ENCODE results near the gene CCDC137.
"Not testable (repeated sequence)": the region's sequence is repeated elsewhere in the genome, so short reads cannot be mapped to it uniquely, and the experiment has no call there.

CCDC137 gene, protein sequence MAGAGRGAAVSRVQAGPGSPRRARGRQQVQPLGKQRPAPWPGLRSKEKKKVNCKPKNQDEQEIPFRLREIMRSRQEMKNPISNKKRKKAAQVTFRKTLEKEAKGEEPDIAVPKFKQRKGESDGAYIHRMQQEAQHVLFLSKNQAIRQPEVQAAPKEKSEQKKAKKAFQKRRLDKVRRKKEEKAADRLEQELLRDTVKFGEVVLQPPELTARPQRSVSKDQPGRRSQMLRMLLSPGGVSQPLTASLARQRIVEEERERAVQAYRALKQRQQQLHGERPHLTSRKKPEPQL

DNA sequence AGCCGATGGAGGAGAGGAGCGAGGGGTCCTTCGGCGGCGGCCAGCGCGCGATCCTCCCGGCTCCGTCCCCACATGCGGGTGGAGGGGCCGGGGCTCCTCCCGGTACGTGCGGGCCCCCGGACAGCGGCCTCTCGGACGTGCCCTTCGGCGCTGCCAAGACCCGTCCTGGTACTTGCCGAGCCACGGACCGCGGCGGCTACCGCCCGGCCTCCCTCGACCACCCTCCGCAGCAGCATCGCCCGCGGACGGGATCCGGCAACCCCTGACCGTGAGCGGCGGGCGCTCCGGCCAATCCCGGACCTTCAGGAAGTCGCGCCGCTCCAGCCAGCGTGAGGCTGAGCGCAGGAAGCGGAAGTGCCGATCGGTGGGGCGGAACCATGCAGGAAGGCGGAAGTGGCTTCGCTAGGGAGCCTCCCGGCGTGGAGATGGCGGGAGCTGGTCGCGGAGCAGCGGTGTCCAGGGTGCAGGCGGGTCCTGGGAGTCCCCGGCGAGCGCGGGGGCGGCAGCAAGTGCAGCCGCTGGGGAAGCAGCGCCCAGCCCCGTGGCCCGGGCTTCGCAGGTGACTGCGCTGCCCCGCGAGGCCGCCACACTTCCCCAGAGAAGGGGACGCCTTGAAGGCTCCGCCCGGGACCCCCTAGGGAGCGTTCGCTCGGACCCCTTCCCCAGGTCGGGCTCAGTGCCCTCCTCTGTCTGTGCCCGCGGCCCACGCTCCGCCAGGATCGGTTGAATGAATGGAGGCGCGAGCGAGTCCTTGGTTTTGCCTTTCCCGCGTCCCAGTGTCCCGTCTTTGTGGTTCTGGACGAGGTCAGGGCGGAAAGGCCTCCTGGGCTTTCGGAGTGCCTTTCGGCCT, at the start of gene CCDC137, which contains the start of gene OXLD1:
Gene CCDC137, plus strand, starts transcription at position 396 of the 850 bp plus-strand sequence. Its CDS starts 30 bp downstream, at position 426.
Gene OXLD1, minus strand, starts transcription at position 264 of the 850 bp plus-strand sequence. Its CDS starts 28 bp downstream, at position 236.
- DNase-seq (ENCODE audit: low read depth in 2 of 2), result peak; percentile 87 to 90

- DNase-seq (ENCODE audit: low read depth in 2 of 2), result no peak
Observed at GRCh38 chr17:81616877-81617276, 49.7 kb upstream of the CCDC137 start.

DNA sequence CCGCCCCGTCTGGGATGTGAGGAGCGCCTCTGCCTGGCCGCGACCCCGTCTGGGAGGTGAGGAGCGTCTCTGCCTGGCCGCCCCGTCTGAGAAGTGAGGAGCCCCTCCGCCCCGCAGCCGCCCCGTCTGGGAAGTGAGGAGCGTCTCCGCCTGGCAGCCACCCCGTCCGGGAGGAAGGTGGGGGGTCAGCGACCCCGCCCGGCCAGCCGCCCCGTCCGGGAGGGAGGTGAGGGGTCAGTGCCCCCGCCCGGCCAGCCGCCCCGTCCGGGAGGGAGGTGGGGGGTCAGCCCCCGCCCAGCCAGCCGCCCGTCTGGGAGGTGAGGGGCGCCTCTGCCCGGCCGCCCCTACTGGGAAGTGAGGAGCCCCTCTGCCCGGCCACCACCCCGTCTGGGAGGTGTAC, 48.2 kb upstream of the CCDC137 start:
- not testable (repeated sequence) for DNase-seq (ENCODE audit: low read depth in 2 of 2)

- DNase-seq (ENCODE audit: low read depth in 2 of 2), result no peak
Observed at GRCh38 chr17:81621494-81622130, 44.9 kb upstream of the CCDC137 start.

DNA sequence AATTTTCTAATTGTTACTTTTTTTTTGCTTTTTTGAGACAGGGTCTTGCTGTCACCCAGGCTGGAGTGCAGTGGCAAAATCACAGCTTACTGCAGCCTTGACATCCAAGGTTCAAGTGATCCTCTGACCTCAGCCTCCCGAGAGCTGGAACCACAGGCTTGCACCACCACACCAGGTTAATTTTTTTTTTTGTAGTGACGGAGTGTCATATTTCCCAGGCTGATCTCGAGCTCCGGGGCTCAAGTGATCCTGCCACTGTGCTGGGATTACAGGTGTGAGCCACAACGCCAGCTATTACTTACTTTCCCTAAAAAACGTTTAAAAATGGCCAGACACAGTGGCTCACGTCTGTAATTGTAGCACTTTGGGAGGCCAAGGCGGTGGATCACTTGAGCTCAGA, 36.3 kb upstream of the CCDC137 start:
- no peak for DNase-seq (ENCODE audit: low read depth in 2 of 2)

GRCh38 chr17:81631482-81631881, 35.1 kb upstream of the CCDC137 start:
- DNase-seq (ENCODE audit: low read depth in 2 of 2), result no peak

GRCh38 chr17:81635431-81635830, 31.1 kb upstream of the CCDC137 start:
- DNase-seq (ENCODE audit: low read depth in 2 of 2), result no peak

DNA sequence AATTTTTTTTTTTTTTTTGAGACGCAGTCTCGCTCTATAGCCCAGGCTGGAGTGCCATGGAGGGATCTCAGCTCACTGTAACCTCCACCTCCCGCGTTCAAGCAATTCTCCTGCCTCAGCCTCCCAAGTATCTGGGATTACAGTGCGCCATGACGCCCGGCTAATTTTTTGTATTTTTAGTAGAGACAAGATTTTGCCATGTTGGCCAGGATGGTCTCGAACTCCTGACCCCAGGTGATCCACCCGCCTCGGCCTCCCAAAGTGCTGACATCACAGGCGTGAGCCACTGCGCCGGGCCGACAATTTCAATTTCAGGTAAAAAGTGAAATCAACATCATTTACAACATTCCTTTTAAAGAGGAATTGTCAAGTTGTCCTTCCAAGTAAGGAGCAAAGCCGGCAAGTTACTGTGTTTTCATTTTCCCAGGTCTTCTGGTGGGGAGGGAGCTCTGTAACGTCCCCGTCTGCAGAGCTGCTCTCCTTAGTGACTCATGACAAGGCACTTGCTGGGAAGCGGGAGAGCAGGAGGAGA, 30.5 kb upstream of the CCDC137 start:
- no peak for DNase-seq (ENCODE audit: low read depth in 2 of 2)

GRCh38 chr17:81636505-81637288, 29.8 kb upstream of the CCDC137 start, which contains the start of the genes NPLOC4 and TSPAN10:
TSS of gene NPLOC4 (minus strand) at chr17:81637112. CDS start at chr17:81636930, 182 bp downstream.
TSS of gene TSPAN10 (plus strand) at chr17:81637196. CDS start at chr17:81642413, 5,217 bp downstream.
- peak; percentile 55 to 64 for DNase-seq (ENCODE audit: low read depth in 2 of 2)

GRCh38 chr17:81638683-81639082, 27.9 kb upstream of the CCDC137 start:
- no peak for DNase-seq (ENCODE audit: low read depth in 2 of 2)

DNA sequence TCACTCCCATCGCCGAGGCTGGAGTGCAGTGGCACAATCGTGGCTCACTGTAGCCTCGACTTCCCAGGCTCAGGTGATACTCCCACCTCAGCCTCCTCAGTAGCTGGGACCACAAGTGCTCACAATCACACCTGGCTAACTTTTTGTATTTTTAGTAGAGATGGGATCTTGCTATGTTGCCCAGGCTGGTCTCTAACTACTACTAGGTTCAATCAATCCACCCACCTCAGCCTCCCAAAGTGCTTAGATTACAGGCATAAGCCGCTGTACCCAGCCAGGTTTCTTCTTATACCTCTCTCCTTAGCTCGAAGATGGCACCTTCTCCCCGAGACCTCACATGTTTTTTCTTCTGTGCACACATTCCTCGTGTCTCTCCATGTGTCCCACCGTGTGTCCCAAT, 26.5 kb upstream of the CCDC137 start:
- no peak for DNase-seq (ENCODE audit: low read depth in 2 of 2)

DNA sequence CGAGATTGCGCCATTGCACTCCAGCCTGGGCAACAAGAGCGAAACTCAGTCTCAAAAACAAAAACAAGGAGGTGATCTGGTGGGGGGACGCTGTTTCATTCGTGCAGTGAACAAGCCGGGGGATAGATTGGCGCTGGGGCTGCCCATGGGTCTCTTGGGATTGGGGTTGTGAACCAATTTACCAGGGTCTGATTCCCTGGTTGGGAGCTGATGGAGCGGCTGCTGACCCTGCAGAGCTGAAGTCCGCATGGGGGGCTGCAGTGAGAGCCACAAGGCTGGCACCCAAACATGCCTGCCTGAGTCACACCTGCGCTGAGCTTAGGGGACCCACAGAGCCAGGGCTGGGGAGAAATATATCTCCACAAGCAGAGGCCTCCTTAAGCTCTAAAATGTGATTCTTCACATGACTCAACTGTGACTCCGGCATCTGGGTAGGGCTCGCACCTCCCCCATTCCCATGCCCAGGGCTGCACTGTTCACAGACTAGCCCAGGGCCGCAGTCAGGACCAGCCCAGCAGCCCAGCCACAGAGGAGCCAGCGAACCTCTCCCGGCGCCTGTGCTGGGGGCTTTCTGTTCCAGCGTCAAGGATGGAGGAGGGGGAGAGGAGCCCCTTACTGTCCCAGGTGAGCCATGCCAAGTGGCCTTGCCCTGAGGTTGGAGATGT, 24.6 kb upstream of the CCDC137 start:
- DNase-seq (ENCODE audit: low read depth in 2 of 2), result peak; percentile 19 to 24

DNA sequence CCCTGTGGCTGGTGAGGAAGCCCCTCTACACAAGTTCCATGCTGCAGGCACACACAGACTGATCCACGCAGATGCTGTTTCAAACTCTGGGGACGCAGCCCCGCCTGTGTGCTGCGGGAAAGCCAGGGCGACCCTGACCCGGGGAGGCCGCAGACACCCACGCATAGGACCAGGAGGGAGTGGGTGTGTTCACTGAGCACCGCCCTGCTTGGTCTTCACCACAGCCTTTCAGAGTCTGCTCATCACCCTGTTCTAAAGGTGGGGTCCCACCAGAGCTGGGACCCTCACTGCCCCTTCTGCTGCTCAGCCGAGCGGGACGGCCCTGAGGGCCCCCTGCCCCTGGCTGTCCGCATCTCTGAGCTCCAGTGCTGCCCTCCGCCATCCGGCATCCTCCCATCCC, 22.0 kb upstream of the CCDC137 start:
- DNase-seq (ENCODE audit: low read depth in 2 of 2), result no peak

DNA sequence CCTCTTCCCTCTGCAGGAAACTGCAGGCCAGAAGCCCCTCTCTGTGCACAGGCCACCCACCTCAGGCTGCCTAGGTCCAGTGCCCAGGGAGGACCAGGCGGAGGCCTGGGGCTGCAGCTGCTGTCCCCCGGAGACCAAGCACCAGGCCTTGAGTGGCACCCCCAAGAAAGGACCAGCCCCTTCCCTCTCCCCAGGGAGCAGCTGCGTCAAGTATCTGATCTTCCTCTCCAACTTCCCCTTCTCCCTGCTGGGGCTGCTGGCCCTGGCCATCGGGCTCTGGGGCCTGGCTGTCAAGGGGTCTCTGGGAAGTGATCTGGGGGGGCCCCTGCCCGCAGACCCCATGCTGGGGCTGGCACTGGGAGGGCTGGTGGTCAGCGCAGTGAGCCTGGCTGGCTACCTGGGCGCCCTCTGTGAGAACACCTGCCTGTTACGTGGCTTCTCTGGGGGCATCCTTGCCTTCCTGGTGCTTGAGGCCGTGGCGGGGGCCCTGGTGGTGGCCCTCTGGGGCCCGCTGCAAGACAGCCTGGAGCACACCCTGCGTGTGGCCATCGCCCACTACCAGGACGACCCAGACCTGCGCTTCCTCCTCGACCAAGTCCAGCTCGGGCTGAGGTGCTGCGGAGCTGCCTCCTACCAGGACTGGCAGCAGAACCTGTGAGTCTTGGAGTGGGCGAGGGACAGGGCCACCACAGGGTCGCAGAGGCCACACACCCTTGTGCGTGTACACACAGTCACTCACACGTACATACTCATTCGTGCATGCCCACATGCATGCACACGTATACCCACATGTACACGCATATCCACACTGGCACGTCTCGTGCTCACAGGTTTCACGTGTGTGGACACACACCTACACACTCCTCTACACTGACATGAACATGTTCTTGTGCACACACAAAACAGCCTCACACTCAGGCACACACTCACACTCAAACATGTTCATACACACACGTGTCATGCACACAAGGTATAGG, 21.3 kb upstream of the CCDC137 start:
- no peak for DNase-seq (ENCODE audit: low read depth in 2 of 2)

DNA sequence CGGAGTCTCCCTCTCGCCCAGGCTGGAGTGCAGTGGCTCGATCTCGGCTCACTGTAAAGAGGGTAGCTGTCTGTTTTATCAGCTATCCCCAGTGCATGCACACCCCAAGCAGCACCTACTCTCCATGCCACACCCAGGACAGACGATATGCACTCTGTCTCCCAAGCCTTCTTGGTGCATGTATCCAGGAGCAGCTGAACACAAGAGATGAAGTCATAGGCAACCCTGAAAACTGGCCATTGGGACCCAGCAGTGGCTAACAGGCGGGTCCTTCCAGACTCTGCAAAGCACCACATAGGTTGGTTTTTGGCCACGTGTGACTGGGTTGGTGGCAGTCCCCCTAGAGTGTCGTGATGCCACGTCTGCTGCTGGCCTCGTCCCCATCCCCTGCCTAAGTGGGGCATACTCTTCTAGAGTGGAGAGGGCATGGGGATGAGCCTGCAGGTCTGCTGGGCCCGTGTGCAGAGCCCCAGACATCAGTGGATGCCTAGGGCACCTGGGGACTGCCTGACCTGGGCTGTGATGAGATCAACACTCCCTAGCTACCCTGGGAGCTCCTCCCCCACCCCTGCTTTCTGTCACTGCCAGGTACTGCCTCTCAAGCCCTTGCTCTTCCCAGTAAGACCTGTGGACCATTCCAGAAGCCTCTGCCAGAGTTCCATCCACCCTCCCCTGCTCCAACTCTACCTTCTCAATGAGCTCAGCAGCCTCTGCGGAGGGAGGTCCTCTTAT, 19.5 kb upstream of the CCDC137 start:
- no peak for DNase-seq (ENCODE audit: low read depth in 2 of 2)

DNA sequence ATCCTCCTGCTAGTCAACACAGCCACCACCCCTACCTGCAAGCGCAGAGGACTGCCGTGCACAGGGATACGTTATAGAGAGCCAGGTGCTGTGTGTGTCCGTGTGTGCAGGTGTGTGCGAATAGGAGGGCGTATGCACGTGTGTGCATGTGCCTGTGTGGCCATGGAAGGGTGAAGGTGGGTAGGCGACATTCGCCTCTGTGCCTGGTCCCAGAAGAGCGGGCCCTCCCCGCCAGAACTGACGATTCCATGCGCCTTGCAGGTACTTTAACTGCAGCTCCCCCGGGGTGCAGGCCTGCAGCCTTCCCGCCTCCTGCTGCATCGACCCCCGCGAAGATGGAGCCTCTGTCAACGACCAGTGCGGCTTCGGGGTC, 18.9 kb upstream of the CCDC137 start:
- DNase-seq (ENCODE audit: low read depth in 2 of 2), result no peak

DNA sequence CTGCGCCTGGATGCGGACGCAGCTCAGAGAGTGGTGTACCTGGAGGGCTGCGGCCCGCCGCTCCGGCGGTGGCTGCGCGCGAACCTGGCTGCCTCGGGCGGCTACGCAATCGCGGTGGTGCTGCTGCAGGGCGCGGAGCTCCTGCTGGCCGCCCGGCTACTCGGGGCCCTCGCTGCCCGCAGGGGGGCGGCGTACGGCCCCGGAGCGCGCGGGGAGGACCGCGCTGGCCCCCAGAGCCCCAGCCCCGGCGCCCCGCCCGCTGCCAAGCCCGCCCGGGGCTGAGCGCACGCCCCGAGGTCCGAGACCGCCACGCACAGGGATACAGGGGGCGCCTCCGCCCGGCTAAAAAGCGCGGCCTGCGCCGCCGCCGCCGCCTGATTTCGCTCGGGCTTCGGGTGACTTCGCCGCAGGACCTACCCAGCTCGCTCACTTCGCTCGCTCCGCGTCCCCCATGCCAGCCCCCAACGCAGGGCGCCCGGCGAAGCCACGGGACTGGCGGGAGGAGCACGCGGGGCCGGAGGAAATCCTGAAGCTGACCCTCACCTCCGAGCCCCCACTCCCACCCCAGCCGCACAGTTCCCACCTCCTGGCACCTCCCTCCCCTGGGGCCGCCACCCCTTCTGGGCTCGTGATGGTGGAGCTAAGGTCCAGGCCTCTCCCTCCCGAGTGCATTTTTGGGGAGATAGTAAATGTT, 18.4 kb upstream of the CCDC137 start:
- DNase-seq (ENCODE audit: low read depth in 2 of 2), result no peak

GRCh38 chr17:81648707-81649085, 17.8 kb upstream of the CCDC137 start:
- DNase-seq (ENCODE audit: low read depth in 2 of 2), result no peak

All from fibroblast of skin of left biceps (primary cell).